Epithelial cell of esophagus (primary cell): ENCODE results near the gene NCK2.

Source experiments
- DNase-seq: peaks from one replicate; pipeline ENCODE4 v3.0.0; 2010; ENCODE audit warnings: low read depth
- H3K4me3 ChIP-seq: 2 replicates; pipeline ENCODE4 v1.5.1; 2011; ENCODE audit warnings: mild to moderate bottlenecking, low read length, control low read depth
- TF ChIP-seq, protein P1 (sequence below): IDR thresholded peaks from 2 replicates; pipeline ENCODE4 v1.5.1; 2011; ENCODE audit warnings: low read depth, mild to moderate bottlenecking, low read length, control low read depth, inconsistent platforms; ENCODE audit not compliant: insufficient read depth; ENCODE audit errors: missing control alignments

The NCK2 gene

DNA sequence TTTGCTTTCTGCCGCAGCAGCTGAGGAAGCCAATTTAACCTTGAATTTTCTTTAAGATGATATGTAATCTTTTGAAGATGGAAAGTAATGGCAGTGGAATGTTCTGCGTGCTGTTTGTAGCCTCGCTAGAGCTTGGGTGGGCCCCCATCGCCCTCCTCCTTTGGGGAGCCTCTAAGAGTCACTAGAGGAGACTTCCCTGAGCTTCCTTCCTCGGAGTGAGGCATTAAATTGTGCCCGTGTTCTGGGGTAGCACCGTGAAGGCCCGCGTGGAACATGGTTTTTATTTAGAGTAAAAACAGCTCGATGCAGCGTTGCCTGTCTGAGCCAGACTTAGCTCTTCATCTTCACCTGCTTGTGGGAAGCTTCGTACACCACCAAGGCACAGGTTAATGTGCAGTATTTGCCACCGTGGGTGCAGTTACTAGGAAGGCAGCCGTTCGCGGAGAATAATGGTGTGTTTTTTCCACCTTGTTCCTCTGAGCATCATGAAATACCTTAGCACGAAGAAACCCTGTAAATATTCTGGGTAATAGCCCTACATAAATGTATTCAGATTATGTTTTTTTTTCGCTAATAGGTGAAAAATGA is 38.5 kb downstream of the NCK2 start:
- DNase-seq: no peak
- TF ChIP-seq, protein P1, sequence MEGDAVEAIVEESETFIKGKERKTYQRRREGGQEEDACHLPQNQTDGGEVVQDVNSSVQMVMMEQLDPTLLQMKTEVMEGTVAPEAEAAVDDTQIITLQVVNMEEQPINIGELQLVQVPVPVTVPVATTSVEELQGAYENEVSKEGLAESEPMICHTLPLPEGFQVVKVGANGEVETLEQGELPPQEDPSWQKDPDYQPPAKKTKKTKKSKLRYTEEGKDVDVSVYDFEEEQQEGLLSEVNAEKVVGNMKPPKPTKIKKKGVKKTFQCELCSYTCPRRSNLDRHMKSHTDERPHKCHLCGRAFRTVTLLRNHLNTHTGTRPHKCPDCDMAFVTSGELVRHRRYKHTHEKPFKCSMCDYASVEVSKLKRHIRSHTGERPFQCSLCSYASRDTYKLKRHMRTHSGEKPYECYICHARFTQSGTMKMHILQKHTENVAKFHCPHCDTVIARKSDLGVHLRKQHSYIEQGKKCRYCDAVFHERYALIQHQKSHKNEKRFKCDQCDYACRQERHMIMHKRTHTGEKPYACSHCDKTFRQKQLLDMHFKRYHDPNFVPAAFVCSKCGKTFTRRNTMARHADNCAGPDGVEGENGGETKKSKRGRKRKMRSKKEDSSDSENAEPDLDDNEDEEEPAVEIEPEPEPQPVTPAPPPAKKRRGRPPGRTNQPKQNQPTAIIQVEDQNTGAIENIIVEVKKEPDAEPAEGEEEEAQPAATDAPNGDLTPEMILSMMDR: no peak
- H3K4me3 ChIP-seq: no peak overlapping the region

DNA sequence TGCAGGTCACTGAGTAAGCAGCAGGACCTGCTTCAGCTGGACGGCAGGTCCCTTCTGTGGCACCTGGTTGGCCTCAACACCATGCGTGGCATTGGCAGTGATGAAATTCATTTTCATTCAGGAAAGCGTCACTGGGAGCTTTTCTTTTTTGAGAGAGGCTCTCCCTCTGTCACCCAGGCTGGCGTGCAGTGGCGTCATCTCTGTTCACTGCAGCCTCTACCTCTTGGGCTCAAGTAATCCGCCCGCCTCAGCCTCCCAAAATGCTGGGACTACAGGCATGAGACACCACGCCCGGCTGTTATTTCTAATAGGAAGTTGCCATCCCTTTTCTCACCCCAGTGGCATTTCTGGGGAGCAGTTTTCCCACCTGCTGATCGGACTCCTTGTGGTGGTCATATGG is 39.3 kb downstream of the NCK2 start:
- no peak for DNase-seq
- TF ChIP-seq, protein P1: no peak
- H3K4me3 ChIP-seq: no peak overlapping the region

DNA sequence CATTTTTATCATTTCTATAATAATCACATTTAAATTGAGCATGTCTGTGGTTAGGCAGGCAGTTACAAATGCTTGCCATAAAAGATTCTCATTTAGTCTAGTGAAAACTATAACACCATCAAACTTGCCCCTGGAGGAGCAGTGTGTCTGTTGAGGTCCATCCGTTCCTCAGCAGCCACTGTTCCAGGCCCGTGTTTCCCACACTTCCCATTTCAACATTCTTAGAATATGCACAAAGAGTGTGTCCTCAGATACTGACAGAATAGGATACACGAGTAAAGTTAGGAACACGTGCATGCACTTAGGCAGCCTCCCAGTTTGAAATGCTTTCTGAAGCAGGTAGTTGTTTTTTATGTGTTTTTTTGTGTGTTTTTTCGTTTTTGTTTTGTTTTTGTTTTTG is 39.9 kb downstream of the NCK2 start:
- DNase-seq: no peak

DNA sequence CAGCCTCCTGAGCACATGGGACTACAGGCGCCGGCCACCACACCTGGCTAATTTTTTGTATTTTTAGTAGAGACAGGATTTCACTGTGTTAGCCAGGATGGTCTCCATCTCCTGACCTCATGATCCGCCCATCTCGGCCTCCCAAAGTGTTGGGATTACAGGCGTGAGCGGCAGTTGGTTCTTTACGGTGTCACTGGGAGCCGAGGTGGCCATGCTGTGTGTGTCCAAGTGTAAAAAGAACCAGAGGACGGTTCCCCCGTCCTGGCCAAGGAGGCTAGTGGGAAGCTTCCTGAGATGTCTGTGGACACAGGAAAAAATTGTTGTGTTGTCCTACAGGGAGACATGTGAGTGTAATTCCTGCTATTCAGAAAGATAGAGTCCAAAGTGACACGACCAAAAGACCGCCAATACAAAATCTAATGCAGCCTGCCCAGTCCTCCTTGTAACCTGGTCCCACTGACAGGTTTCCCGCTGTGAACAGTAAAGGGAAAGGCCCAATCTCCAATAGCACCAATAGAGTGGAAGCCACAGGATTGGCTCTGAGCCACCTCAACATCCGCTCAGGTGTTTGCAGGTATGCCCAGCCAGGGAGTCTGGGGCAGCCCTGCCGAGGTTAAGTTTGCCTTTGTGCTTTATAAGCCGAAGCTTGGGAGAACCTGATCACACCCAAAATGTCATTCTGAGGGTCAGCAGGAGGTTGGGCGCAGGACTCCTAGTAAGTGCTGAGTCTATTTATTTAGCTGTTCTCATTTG is 40.6 kb downstream of the NCK2 start:
- peak; percentile 24 for DNase-seq
- H3K4me3 ChIP-seq: no peak overlapping the region

More for the DNA sequence above, 39.9 kb downstream of the NCK2 start:
- no peak overlapping the region for H3K4me3 ChIP-seq
- TF ChIP-seq, protein P1: no peak

DNA sequence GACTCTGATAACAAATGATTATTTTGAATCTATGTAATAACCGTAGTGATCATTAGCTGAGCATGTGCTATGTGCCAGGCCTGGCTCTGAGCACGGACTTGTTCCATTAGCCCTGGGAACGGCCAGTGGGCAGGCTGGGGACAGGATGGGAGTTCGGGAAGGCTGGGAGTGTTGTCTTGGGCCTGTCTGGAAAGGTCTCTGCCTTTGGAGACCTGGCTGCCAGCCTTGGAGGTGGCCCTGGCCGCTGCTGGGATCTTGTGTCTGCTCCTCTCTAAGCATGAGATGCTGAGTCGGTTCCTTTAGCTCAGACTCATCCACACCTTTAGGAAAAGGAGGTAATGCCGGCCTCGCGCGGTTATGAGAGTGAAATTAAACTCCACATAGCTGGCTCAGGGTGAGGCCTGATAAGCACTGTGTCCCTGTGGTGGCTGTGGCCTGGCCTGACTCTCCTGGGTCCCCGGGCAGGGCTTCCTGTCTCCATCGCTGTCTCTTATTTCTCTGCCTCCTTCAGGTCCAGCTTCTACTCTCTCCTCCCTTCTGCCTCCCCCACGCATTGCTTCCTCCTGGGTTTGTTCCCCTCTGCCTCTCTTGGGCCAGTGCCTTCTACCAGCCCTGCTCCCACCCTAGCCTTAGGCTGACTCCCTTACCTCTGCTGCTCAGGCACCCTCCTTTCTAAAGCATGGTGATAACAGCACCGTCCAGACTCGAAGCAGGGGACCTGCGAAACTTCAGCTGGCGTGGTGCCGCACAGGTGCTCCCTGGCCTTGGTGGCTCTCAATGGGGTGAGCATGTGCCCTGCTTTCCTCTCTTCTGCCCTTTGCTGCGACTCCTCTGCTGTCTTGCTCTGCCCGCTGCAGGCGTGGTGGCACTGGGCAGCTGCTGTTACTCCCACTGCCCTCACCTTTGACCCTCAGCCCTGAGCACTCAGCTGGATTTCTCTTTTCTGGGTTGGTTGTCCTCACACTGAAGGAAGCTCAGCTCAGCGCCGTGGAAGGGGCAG is 41.8 kb downstream of the NCK2 start:
- H3K4me3 ChIP-seq: no peak overlapping the region
- DNase-seq: no peak
- TF ChIP-seq, protein P1: no peak

More for the DNA sequence above, 40.6 kb downstream of the NCK2 start:
- TF ChIP-seq, protein P1: no peak

DNA sequence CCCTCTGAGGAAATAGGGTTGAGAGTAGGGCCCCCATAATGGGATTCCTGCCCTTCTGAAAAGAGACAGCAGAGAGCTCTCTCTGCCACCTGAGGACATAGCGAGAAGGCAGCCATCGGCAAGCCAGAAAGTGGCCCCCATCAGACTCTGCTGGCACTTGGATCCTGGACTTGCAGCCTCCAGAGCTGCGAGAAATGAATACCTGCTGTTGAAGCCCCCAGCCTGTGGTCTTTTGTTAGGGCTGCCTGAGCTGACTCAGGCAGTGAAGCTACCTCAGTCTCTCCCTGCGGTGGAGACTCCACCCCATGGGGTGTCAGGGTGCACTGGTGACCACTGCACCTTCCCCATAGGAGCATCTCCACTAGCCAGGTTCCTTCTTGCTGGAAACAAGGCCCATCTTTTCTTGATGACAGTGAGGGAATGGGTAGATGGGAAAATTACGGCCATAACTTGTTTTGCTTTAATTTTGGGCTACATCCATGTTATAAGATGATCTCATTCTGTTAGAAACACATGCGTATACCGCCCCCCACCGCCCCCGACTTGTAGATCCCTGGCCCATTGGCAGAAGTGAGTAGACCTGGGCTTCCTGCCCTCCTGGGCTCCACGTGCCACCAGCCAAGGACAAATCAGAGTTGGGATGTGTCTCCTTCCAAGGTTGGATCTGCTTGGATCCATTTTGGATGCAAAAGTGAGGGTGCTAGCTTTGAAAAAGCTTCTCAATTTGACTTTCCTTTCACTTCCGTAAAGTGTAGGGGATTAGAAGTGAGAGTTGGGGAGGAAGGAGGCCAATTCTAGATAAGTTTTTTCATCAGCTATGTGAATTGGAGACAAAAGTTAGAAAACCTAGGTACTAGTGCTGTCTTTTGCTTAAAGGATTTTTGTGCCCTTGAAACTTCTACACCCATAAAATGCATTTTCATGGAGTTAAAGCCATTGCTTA is 42.9 kb downstream of the NCK2 start:
- no peak for DNase-seq
- TF ChIP-seq, protein P1: no peak
- H3K4me3 ChIP-seq: no peak overlapping the region
